ENCODE results near the gene SLC25A45.

Gene SLC25A45

DNA sequence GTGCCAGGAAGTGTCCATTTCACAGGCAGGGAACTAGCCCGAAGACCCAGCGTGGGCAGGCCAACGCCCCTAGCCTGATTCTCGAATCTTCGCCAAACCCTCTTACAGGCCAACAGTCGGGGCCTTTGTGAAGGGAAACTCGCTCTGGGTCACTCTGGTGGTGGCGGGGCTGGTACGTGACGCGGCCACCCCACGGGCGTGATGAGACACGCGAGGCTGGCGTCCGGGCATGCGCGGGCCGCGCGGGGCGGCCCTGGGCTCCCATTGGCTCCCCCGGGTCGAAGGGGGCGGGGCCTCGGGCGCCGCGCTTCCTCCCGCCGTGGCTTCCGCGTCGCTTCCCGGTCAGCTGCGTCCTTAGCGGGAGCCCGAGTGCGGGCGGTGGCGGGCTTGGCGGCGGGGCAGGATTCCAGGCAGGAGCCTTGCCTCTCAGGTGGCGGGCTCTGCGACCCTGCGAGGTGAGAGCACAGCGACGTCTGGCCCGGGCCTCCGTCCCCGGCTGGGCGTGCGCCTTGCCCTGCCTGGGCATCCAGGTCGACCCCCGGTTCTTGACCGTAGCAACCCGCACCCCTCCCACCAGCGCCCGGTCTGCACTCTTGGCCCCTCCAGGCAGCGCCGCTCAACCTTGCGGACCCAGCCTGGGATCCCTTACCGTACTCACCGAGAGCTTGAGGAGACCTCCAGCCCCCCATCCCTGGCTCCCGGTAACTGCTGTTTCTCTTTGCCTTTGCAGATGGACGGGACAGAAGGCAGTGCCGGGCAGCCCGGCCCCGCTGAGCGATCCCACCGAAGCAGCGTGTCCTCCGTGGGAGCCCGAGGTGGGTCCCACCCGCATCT, 4.1 kb upstream of the SLC25A45 start, which contains the start of gene FRMD8:
TSS of gene FRMD8 (plus strand) at position 331 of the 834 bp plus-strand sequence. CDS start at position 731, 400 bp downstream.
- POLR2A ChIA-PET, result interaction anchor here (0.5 to 16.9 kb wide), 10 partner anchors 10 to 402 kb away, joined by 3 to 264 read pairs (median 4); partner anchors contain the start of genes MALAT1 and NEAT1
- peak; percentile 92 for TF ChIP-seq L3MBTL2 (conservative IDR thresholded peaks at IDR 0.05)
- peak; percentile 96 for TF ChIP-seq TARDBP (IDR thresholded peaks at IDR 0.05)
- no peak for TF ChIP-seq ELF4 (IDR thresholded peaks at IDR 0.05)
- peak; percentile 91 for DNase-seq (ENCODE audit: extremely low spot score)
- CTCF ChIA-PET, result interaction anchor here (1.1 to 2.1 kb wide), 3 partner anchors 15 to 30 kb away, joined by 4 to 8 read pairs (median 7); no protein-coding TSS in a partner anchor

DNA sequence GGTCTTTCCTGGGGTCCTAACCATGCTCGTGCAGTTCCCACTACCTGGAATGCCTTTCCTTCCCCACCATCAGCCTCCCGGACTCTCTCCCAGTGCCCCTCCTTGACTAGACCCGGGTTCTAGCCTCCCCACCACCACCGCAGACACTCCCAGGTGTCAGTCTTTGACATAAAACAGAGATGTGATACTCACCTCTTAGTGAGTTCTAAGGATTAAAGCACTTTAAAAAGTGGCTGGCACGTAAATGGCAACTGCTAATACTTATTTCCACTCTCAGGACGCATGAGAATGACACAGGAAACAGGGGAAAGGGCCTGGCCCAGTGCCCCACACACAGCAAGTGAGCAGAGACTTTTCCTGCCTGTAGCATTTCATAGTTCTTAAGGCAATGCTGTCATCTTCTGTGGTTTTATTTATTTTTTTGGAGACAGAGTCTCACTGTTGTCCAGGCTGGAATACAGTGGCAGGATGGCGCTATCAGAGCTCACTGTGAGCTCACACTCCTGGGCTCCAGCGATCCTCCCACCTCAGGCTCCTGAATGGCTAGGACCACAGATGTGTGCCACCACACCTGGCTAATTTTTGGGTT, 1.9 kb upstream of the SLC25A45 start:
- TF ChIP-seq BHLHE40 (IDR thresholded peaks at IDR 0.05; ENCODE audit: borderline replicate concordance), result no peak
- TF ChIP-seq, protein P1, sequence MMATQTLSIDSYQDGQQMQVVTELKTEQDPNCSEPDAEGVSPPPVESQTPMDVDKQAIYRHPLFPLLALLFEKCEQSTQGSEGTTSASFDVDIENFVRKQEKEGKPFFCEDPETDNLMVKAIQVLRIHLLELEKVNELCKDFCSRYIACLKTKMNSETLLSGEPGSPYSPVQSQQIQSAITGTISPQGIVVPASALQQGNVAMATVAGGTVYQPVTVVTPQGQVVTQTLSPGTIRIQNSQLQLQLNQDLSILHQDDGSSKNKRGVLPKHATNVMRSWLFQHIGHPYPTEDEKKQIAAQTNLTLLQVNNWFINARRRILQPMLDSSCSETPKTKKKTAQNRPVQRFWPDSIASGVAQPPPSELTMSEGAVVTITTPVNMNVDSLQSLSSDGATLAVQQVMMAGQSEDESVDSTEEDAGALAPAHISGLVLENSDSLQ (IDR thresholded peaks at IDR 0.05), result no peak
- CTCF ChIA-PET, result interaction anchor here (0.9 to 2.1 kb wide), 2 partner anchors 31 to 84 kb away, joined by 3 to 8 read pairs; no protein-coding TSS in a partner anchor
- POLR2A ChIA-PET, result interaction anchor here (1.0 to 16.9 kb wide), 4 partner anchors 36 to 118 kb away, joined by 3 to 264 read pairs (median 8); partner anchors contain the start of genes MALAT1 and NEAT1
- no peak for DNase-seq (ENCODE audit: extremely low spot score)

DNA sequence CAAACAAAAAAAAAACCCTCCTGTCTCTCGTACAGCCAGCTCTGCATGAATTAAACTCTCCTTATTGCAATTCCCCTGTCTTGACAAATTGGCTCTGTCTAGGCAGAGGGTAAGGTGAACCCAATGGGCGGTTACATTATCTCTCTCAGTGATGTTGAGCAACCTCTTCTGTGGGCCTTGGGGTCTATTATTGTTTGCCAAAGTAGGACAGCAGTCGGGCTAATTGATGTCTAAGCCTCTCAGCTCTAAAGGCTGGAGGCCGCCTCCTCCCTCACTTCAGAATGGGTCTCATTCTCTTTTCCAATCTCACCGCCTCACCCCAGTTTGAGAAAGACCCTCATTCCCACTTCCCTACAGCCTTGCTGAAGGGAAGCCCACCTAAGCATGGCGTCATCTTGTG, 1.3 kb upstream of the SLC25A45 start:
- no peak for DNase-seq (ENCODE audit: extremely low spot score)
- POLR2A ChIA-PET, result interaction anchor here (0.6 to 16.9 kb wide), 5 partner anchors 37 to 122 kb away, joined by 3 to 264 read pairs (median 3); partner anchors contain the start of gene NEAT1
- TF ChIP-seq TARDBP (IDR thresholded peaks at IDR 0.05), result no peak
- no peak for TF ChIP-seq SUZ12 (IDR thresholded peaks at IDR 0.05)
- TF ChIP-seq ARNT (IDR thresholded peaks at IDR 0.05), result no peak
- no peak for TF ChIP-seq HDGF (IDR thresholded peaks at IDR 0.05; ENCODE audit: borderline replicate concordance)
- no peak for TF ChIP-seq SP1 (IDR thresholded peaks at IDR 0.05)
- TF ChIP-seq CTBP1 (IDR thresholded peaks at IDR 0.05; ENCODE audit: borderline replicate concordance), result no peak
- TF ChIP-seq FOXM1 (IDR thresholded peaks at IDR 0.05; ENCODE audit: borderline replicate concordance), result no peak
- TF ChIP-seq, protein P1 (IDR thresholded peaks at IDR 0.05), result no peak
- TF ChIP-seq NFRKB (IDR thresholded peaks at IDR 0.05), result no peak
- TF ChIP-seq FOXK2 (IDR thresholded peaks at IDR 0.05), result no peak
- TF ChIP-seq FOXA1 (IDR thresholded peaks at IDR 0.05), result no peak
- no peak for TF ChIP-seq LEF1 (IDR thresholded peaks at IDR 0.05; ENCODE audit: borderline replicate concordance)
- TF ChIP-seq L3MBTL2 (conservative IDR thresholded peaks at IDR 0.05), result no peak
- TF ChIP-seq ELF4 (IDR thresholded peaks at IDR 0.05), result no peak
- TF ChIP-seq BHLHE40 (IDR thresholded peaks at IDR 0.05; ENCODE audit: borderline replicate concordance), result no peak
- TF ChIP-seq ZNF384 (IDR thresholded peaks at IDR 0.05), result no peak
- CTCF ChIA-PET, result interaction anchor here (0.6 kb wide), 1 partner anchor 24 kb away, joined by 3 read pairs; no protein-coding TSS in a partner anchor

DNA sequence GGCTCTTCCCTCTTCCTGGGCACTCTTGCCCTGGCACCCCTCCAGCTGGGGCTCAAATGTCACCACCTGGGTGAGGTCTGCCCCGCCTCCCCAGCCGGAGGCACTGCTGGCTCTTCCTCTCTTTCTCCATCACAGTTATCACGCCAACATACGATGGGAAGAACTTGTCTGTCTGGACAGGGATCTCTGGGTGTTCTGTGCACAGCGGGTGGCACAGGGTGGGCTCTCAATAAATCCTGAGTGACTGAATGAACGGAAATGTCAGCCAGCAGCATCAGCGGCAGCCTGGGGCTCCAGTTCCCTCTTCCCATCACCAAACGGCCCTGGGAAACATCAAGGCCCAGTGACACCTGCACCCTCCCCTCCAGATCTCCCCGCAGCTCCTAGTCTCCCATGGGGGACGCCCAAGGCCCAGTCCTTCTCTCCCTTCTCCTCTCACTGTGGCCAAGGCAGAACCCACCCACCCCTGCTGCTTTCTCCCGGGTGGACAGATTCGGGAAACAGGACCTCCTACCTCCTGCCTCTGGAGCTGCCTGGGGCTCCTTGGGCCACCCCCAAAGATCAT, 440 bp upstream of the SLC25A45 start:
- DNase-seq (ENCODE audit: extremely low spot score), result no peak
- TF ChIP-seq, protein P1 (IDR thresholded peaks at IDR 0.05), result peak; percentile 44; the same call in 1 of the 2 replicates
- TF ChIP-seq SP1 (IDR thresholded peaks at IDR 0.05), result no peak
- ChIA-PET POLR2A (interaction anchor here (1.0 to 16.9 kb wide), 8 partner anchors 12 to 127 kb away, joined by 3 to 264 read pairs (median 3); partner anchors contain the start of genes MALAT1 and NEAT1), CTCF (interaction anchor here (0.6 kb wide), 1 partner anchor 25 kb away, joined by 3 read pairs; no protein-coding TSS in a partner anchor)

DNA sequence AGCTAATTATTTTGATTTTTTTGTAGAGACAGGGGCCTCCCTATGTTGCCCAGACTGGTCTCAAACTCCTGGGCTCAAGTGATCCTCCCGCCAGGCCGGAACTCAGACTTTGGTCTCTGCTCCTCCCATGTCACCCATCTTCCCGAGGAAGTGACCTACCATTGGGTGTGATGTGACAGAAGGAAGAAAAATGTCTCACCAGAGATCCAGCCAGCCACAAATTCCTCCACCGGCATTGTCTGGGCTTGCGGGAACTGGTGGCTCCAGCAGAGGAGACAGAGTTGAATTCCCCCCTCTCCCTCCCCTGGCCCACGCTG, 772 bp downstream of the SLC25A45 start:
- POLR2A ChIA-PET, result interaction anchor here (0.7 to 16.9 kb wide), 8 partner anchors 14 to 272 kb away, joined by 3 to 264 read pairs (median 8); partner anchors contain the start of genes MALAT1 and NEAT1
- CTCF ChIA-PET, result no interaction called here
- no peak for TF ChIP-seq L3MBTL2 (conservative IDR thresholded peaks at IDR 0.05)
- TF ChIP-seq, protein P1 (IDR thresholded peaks at IDR 0.05), result peak; percentile 4; the same call in 1 of the 2 replicates
- DNase-seq (ENCODE audit: extremely low spot score), result peak; percentile 21

Measured in HEK293T (cell line).